Stimulated activated naive CD4-positive, alpha-beta T cell treated with Interleukin-2 at 50 U/mL for 16 hours (primary cell): ENCODE data around the gene NRF1.
"Not testable (repeated sequence)": the region's sequence is repeated elsewhere in the genome, so short reads cannot be mapped to it uniquely, and the experiment has no call there.

Experiments
- DNase-seq: peaks from one replicate; lab custom pipeline; 2025; lab: John Stamatoyannopoulos, UW

The NRF1 gene

DNA sequence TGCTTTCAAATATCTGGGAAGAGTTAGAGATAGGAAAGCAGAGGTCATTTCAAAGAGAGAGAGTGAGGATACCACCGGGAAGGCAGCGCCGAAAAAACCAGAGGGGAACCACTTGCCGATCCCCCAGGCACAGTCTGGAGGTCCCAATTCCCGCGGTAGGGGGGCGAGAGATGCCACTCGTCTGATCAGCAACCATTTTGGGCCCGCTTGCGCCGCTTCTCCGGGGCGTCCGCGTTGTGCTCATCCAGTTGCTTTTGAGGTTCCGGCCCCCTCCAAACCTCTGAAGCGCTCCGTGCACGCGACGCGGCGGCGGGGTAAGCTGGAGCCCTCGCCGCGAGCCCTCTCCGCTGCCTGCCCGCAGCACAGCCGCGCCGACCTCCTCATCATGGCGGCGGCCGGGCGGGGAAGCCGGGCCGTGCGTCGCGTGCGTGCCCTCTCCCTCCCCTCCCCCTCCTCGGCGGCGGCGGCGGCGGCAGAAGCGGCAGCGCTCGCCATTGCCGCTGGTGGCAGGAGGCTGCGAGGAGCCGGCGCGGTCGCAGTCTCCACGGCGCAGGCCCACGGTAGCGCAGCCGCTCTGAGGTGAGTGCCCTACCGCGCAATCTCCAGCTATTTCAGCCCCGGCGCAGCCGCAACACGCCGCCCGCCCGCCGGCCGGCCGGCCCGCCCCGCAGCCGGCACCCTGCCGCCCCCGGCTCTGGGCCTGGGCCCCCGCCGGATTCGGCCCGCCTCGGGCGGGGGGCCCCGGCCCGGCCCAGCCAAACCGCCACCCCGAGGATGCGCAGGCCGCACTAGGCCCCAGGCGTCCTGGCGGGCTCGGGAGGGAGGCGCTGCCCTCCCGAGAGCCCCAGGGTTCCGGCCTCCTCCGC lies at the start of gene NRF1:
NRF1 (plus strand) TSS at position 475 of the 866 bp plus-strand sequence. CDS start 45,632 bp downstream, outside the sequence.
- peak; percentile 92 for DNase-seq

GRCh38 chr7:129566323-129566722 lies 45.2 kb upstream of the NRF1 start:
- not testable (repeated sequence) for DNase-seq

DNA sequence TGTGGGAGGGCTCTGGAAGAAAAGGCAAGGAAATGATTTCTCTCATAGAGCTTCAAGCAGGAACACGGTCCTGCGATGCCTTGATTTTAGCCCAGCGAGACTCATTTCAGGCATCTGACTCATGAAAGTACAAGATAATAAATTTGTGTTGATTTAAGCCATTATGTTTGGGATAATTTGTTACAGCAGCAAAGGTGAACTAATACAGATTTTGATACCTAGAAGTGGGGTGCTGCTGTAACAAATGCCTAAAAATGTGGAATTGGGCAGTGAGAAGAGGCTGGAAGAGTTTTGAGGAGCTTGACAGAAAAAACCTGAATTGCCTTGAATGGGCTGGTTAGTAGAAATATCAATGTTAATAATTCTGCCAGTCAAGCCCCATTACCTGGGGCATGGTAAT lies 44.1 kb upstream of the NRF1 start:
- no peak for DNase-seq

DNA sequence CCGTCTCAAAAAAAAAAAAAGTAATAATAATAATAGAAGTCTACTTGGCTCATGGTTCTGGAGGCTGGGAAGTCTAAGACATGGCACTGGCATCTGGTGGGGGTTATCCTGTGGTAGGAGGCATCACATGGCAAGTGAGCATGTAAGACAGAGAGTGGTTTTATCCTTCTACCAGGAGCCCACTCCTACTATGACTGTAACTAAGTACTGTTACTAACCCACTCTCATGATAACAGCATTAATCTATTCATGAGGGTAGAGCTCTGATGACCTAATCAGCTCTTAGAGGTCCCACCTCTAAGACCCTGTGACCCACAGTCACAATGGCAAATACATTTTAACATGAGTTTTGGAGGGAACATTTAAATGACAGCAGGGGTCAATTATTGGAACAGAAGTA lies 43.3 kb upstream of the NRF1 start:
- DNase-seq = no peak

DNA sequence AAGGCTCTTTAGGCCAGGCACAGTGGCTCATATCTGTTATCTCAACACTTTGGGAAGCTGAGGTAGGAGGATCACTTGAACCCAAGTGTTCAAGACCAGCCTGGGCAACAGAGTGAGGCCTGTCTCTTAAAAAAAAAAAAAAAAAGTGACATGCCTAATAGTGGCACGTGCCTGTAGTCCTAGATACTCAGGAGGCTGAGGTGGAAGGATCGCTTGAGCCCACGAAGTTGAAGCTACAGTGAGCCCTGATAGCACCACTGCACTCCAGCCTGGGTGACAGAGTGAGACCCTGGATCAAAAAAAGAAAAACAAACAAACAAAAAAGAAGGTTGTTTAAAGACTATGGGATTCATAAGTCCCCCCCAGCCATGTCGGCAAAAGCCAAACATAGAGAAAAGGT lies 42.2 kb upstream of the NRF1 start:
- no peak for DNase-seq

DNA sequence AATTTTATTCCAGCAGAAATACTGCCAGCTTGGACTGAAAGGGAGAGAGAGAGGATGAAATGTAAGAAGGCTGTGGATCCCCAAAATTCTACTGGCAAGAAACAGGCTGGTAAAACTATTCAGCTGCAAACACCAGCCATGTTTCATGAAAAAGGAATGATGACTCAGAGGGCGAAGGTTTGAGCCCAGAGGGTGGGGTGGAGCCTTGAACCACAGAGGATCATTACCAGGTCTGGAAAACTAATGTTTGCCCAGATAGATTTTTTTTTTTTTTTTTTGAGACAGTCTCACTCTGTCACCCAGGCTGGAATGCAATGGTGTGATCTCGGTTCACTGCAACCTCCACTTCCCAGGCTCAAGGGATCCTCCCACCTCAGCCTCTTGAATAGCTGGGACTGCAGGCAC lies 41.7 kb upstream of the NRF1 start:
- no peak for DNase-seq

DNA sequence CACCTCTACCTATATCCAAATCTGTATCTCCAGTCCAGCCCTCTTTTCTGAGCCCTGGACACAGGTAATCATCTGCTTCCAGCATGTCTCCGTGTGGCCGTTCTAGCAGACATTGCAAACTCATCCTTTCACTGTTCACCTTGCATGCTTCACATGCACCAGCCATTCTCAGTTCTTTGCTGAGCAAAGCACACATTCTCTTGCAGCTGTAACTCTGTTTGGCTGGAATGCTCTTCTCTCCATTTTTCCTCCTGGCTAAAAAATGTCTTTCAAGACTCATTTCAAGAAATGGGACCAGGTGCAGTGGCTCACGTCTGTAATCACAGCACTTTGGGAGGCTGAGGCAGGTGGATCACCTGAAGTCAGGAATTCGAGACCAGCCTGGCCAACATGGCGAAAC lies 40.3 kb upstream of the NRF1 start:
- no peak for DNase-seq

GRCh38 chr7:129572205-129572604 lies 39.3 kb upstream of the NRF1 start:
- no peak for DNase-seq

GRCh38 chr7:129574487-129574886 lies 37.0 kb upstream of the NRF1 start:
- DNase-seq = no peak

GRCh38 chr7:129575699-129576098 lies 35.8 kb upstream of the NRF1 start:
- DNase-seq = no peak

- no peak for DNase-seq
Measured at GRCh38 chr7:129576138-129576537, 35.4 kb upstream of the NRF1 start.

DNA sequence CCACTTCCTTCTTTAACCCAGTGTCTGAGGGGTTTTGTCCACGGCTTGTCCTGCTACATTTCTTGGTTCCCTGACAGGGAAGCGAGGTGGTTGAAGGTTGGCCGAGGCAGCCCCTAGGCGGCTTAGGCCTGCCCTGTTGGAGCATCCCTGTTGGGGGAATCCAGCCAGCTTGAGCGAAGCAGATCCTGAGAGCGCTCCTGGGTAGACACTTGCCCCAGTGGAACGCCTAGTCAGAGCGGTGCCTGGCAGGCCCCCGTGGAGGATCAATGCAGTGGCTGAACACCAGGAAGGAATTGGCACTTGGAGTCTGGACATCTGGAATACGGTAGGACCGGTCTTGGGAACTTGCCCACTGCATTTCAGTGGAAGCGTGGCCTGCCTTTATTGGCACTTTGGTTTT lies 32.7 kb upstream of the NRF1 start:
- no peak for DNase-seq

DNA sequence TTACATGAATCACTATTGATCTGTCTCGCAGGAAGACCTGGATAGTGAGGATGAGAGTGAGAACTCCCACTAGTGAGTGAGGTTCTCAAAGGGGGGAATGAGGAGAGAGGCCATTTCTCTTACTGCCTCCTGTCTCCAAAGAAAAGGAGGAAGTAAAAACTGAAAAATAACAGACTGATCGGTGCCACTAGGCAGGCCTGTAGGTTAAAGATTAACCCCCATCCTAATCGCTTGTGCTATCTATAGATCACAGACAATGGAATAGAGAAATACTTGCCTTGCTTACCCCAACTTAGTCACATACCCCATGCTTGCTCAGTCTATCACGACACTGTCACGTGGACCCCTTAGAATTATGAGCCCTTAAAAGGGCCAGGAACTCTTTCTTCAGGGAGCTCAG lies 25.3 kb upstream of the NRF1 start:
- not testable (repeated sequence) for DNase-seq

DNA sequence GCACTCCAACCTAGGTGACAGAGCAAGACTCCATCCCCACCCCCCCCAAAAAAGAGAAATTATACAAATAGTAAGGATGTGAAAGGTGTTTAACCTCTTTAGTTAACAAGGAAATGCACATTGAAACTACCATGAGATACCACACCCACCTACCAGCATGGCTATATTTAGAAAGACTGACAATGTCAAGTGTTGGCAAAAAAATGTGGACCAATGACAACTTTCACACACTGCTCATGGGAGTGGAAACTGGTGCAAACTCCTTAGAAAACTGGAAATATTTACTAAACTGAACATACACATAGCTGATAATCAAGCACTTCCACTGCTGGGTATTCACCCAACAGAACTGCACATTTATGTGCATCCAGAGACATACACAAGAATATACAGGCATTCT lies 23.3 kb upstream of the NRF1 start:
- no peak for DNase-seq

DNA sequence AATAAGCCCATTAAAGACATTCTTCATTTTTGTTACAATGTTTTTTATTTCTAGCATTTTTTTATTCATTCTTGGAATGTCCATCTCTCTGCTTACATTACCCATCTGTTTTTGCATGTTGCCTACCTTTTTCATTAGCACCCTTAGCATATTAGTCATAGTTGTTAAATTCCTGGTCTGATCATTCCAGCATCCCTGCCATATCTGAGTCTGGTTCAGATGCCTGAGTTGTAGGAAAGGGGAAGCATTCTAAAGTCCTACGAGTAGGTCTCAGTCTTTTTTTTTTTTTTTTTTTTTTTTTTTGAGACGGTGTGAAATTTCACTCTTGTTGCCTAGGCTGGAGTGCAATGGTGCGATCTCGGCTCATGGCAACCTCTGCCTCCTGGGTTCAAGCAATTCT lies 19.7 kb upstream of the NRF1 start:
- no peak for DNase-seq

DNA sequence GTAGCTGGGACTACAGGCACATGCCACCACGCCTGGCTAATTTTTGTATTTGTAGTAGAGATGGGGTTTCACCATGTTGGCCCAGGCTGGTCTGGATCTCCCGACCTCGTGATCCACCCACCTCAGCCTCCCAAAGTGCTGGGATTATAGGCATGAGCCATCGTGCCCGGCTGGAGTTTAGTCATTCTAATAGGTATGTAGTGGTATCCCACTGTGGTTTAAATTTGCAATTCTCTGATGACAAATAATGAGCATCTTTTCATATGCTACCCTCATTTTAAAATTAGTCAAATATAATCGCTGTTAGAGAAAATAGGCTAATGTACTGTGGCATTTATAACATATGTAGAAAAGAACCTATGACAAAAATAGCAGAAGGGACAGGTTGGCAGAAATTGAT lies 15.1 kb upstream of the NRF1 start:
- DNase-seq = not testable (repeated sequence)

GRCh38 chr7:129597672-129598071 lies 13.8 kb upstream of the NRF1 start:
- no peak for DNase-seq

- no peak for DNase-seq
Measured at GRCh38 chr7:129599174-129599573, 12.3 kb upstream of the NRF1 start.

- not testable (repeated sequence) for DNase-seq
Measured at GRCh38 chr7:129603594-129603993, 7.9 kb upstream of the NRF1 start.

DNA sequence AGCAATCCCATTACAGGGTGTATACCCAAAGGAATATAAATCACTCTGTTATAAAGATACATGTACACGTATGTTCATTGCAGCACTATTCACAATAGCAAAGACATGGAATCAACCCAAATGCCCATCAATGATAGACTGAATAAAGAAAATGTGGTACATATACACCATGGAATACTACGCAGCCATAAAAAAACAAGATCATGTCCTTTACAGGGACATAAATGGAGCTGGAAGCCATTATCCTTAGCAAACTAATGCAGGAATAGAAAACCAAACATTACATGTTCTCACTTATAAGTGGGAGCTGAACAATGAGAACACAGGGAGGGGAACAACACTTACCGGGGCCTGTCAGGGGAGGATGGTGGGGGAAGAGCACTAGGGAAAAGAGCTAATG lies 7.5 kb upstream of the NRF1 start:
- not testable (repeated sequence) for DNase-seq

- DNase-seq = no peak
Measured at GRCh38 chr7:129604713-129605437, 6.6 kb upstream of the NRF1 start.

DNA sequence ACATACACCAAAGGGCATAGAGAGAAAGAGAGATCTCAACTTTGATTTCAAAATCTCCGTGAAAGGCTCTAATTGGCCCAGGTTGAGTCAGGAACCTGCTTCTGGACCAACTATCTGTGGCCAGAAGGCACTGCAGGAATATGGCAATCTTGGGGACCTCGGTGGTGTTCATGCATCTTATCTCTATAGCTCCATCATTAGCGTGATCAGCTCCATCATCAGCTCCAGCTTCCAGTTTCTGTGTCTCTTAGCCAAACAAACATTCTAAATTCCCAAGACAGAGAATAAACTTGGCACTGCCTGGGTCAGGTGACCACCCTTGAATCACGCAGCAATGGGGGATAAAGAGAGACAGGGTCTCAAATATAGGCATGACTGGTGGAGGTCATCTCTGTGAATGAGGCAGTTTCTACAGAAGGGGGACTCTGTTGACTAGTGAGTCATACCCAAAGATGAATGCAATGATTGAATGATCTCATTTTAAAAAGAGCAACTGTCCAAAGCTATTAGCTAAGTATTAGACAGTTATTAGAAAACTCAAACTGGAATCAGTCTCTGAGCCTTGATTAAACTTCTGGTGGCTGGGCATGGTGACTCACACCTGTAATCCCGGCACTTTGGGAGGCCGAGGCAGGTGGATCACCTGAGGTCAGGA lies 5.4 kb upstream of the NRF1 start:
- DNase-seq = no peak

DNA sequence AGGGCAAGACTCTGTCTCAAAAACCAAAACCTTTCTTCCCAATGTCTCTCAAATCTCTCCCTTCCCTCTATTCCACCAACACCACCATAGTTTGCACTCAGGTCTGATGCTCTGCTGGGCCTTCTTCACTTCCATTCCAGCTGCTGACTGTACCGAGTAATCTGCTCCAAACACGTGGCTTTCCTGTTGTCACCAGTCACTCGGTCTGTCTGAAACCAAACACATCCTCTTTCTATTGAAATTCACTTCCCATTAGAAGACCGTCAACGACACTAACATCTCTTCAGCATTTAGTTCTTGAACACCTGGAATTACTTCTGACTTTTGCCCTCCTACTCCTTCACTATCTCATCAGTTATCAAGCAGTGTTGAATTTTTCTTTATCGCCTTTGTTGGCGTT lies 4.7 kb upstream of the NRF1 start:
- no peak for DNase-seq
